ENCODE data around the gene TMEM25. TPM values are rescaled to one million over a fixed set of nuclear protein-coding genes. Genes with fewer than 3 reads are reported as not detected.

Gene TMEM25
- total RNA-seq, 1 experiment from 2014 or later, result 24.5 TPM

- no peak overlapping the region for H3K4ac ChIP-seq (ENCODE audit: low read depth, low read length)
- H3K4me2 ChIP-seq (ENCODE audit: insufficient read depth, insufficient read length, low read length), result no peak overlapping the region
- H2BK15ac ChIP-seq (ENCODE audit: low read depth, low read length), result no peak overlapping the region
- H3K23ac ChIP-seq (ENCODE audit: insufficient read length, low read depth, low read length), result no peak overlapping the region
- H3K27me3 ChIP-seq (ENCODE audit: insufficient read depth, low read length), result no peaks in the 10 kb centered on the region
- no peaks in the 10 kb centered on the region for H3K79me2 ChIP-seq (ENCODE audit: insufficient read depth, low read length)
- WGBS (ENCODE audit: extremely low coverage, insufficient read length, low lambda C conversion rate), result no CpG with 5 or more reads among the region's 5 CpGs
- H3T11ph ChIP-seq (ENCODE audit: low read length), result no peak overlapping the region
- H2BK5ac ChIP-seq (ENCODE audit: insufficient read length, low read length), result no peak overlapping the region
- no peak overlapping the region for H2AK5ac ChIP-seq (ENCODE audit: insufficient read length, low read length)
- no peak overlapping the region for H3K4me3 Mint-ChIP-seq
- 0 out of 4 replicates have a peak, but pooled peaks cover 0 to 2% of the 10 kb centered on the region in 2 experiments for H3K4me1 Mint-ChIP-seq
- no peak overlapping the region for H3K27ac Mint-ChIP-seq
- H3K56ac ChIP-seq (ENCODE audit: insufficient read length, low read depth, low read length), result no peak overlapping the region
- no peaks in the 10 kb centered on the region for H4K20me1 ChIP-seq (ENCODE audit: control insufficient read depth, insufficient read depth, insufficient read length)
- H3K79me1 ChIP-seq (ENCODE audit: insufficient read depth, low read depth, low read length, poor library complexity, severe bottlenecking), result no peaks in the 10 kb centered on the region
- TF ChIP-seq CTCF (conservative IDR thresholded peaks at IDR 0.05), result no peak
- no peaks in the 10 kb centered on the region for H3K27me3 Mint-ChIP-seq (ENCODE audit: low read depth)
- no peak overlapping the region for H4K8ac ChIP-seq (replicated peaks; ENCODE audit: insufficient read length, low read depth, low read length)
- H3K9ac ChIP-seq (ENCODE audit: extremely low read depth, insufficient read length, low read length), result no peak overlapping the region
- no peak for DNase-seq
- no peak overlapping the region for H2BK12ac ChIP-seq (ENCODE audit: insufficient read length, low read depth, low read length)
- H2AFZ ChIP-seq (ENCODE audit: low read length), result no peak overlapping the region
- no peak overlapping the region for H4K5ac ChIP-seq (ENCODE audit: insufficient read length, low read depth, low read length)
- H3K4me1 ChIP-seq (ENCODE audit: insufficient read depth, low read length), result no peaks in the 10 kb centered on the region
- H3K14ac ChIP-seq (ENCODE audit: insufficient read depth, low read length), result no peak overlapping the region
- H3K9me3 Mint-ChIP-seq, result no peaks in the 10 kb centered on the region
- no peak overlapping the region for H4K91ac ChIP-seq (ENCODE audit: insufficient read length, low read depth, low read length)
- H3K9me3 ChIP-seq (ENCODE audit: control insufficient read depth, low read depth, low read length), result no peaks in the 10 kb centered on the region
- no peaks in the 10 kb centered on the region for H3K23me2 ChIP-seq (ENCODE audit: insufficient read length, low read depth, low read length, poor library complexity, severe bottlenecking)
- no peak overlapping the region for H2BK20ac ChIP-seq (ENCODE audit: low read depth, low read length, poor library complexity, severe bottlenecking)
- H3K36me3 Mint-ChIP-seq (ENCODE audit: insufficient read depth in 1 of 3, low read depth in 3 of 3), result peaks cover 0 to 18% (median 10%) of the 10 kb centered on the region in 3 experiments; a peak in 6 of 7 replicates
- no peak overlapping the region for H3K18ac ChIP-seq (ENCODE audit: insufficient read length, low read depth, low read length)
- no peak overlapping the region for H2BK120ac ChIP-seq (ENCODE audit: low read depth, low read length, poor library complexity, severe bottlenecking)
- no peak overlapping the region for H3K27ac ChIP-seq (ENCODE audit: insufficient read length, low read depth, low read length)
These were observed 14.5 kb downstream of the TMEM25 start for GRCh38 chr11:118545533-118545932.

All from H9 (cell line).